HFF-Myc (cell line): ENCODE data around the gene EXOC3.

Source experiments
- DNase-seq: peaks from one replicate; pipeline ENCODE4 v3.0.0-alpha.2; 2011; ENCODE audit warnings: low read depth; ENCODE audit errors: extremely low read depth
- H3K4me3 ChIP-seq: replicated peaks from 2 replicates; pipeline ENCODE4 v1.5.1; 2011; ENCODE audit warnings: low read depth, mild to moderate bottlenecking, control low read depth, low read length
- TF ChIP-seq, protein P1 (sequence below): IDR thresholded peaks from 2 replicates; pipeline ENCODE4 v1.5.1; 2012; ENCODE audit warnings: mild to moderate bottlenecking, low read depth, low read length, control low read depth; ENCODE audit errors: missing control alignments

EXOC3 gene

GRCh38 chr5:479566-480319, 36.8 kb downstream of the EXOC3 start:
- TF ChIP-seq, protein P1, sequence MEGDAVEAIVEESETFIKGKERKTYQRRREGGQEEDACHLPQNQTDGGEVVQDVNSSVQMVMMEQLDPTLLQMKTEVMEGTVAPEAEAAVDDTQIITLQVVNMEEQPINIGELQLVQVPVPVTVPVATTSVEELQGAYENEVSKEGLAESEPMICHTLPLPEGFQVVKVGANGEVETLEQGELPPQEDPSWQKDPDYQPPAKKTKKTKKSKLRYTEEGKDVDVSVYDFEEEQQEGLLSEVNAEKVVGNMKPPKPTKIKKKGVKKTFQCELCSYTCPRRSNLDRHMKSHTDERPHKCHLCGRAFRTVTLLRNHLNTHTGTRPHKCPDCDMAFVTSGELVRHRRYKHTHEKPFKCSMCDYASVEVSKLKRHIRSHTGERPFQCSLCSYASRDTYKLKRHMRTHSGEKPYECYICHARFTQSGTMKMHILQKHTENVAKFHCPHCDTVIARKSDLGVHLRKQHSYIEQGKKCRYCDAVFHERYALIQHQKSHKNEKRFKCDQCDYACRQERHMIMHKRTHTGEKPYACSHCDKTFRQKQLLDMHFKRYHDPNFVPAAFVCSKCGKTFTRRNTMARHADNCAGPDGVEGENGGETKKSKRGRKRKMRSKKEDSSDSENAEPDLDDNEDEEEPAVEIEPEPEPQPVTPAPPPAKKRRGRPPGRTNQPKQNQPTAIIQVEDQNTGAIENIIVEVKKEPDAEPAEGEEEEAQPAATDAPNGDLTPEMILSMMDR: no peak
- no peak overlapping the region for H3K4me3 ChIP-seq
- no peak for DNase-seq

- TF ChIP-seq, protein P1: no peak
These were observed 38.4 kb downstream of the EXOC3 start for GRCh38 chr5:481347-481746.

DNA sequence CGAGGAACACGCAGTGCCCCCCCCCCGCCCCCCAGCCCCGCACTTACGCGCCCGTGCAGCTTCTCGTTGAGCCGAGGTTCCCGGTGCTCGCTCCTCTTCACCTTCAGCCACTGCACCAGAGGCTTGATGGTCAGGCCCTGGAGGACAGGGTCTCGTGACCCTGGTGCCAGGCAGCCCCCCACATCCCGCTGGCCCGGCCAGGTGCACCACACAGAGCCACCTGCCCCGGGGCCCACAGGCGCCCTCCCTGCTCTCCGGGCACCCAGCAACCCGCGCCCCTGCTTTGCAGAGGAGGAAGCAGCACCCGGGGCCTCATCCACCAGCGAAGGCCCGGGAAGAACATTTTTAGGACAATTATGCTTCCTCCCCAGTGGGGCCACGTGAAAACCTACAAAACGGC, 39.0 kb downstream of the EXOC3 start:
- no peak overlapping the region for H3K4me3 ChIP-seq
- no peak for DNase-seq
- TF ChIP-seq, protein P1: no peak

More at GRCh38 chr5:481347-481746, 38.4 kb downstream of the EXOC3 start:
- no peak overlapping the region for H3K4me3 ChIP-seq
- DNase-seq: no peak

- DNase-seq: no peak
- TF ChIP-seq, protein P1: no peak
- no peak overlapping the region for H3K4me3 ChIP-seq
These were observed 39.5 kb downstream of the EXOC3 start for GRCh38 chr5:482506-482905.

DNA sequence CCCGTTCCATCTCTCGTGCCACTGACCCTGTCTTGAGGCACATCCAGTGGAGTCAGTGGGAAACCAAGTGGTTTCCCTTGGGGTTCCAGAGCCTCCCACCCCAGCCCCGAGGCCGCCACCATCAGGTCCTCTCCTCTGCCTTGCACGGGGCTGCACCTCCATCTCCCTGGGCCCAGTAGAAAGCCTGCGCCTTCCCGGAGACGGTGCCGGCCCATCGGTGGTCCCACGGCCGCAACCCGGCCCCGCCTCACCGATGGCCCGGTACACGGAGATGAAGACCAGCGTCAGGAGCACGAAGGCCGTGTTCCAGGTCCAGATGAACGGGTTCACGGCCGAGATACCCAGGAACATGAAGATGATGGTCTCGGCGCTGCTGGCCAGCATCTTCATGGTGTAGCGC, 40.0 kb downstream of the EXOC3 start:
- no peak for DNase-seq
- TF ChIP-seq, protein P1: no peak
- H3K4me3 ChIP-seq: no peak overlapping the region

- no peak for DNase-seq
- TF ChIP-seq, protein P1: no peak
- no peak overlapping the region for H3K4me3 ChIP-seq
These were observed 40.6 kb downstream of the EXOC3 start for GRCh38 chr5:483434-484140.
